ENCODE data around the gene DAAM2.

GRCh38 chr6:39791311-39791710 lies 865 bp upstream of the DAAM2 start:
- TF ChIP-seq POLR2A (IDR thresholded peaks at IDR 0.05; ENCODE audit: low read depth, low read length): no peak
- no peak for TF ChIP-seq TAF1 (IDR thresholded peaks at IDR 0.05; ENCODE audit: borderline replicate concordance, low read depth, low read length)
